ENCODE results near the gene LRCH1. TPM values are rescaled to one million over a fixed set of nuclear protein-coding genes. Genes with fewer than 3 reads are reported as not detected.

LRCH1 gene
- total RNA-seq, 1 experiment from 2014 or later, result 11.7 TPM

GRCh38 chr13:46687810-46688209 is 134.8 kb downstream of the LRCH1 start:
- Mint-ChIP-seq H3K9me3 (ENCODE audit: low read depth, unreplicated experiment) (no peaks in the 10 kb centered on the region), H3K27me3 (ENCODE audit: unreplicated experiment) (no peaks in the 10 kb centered on the region), H3K27ac (ENCODE audit: unreplicated experiment) (no peak overlapping the region), H3K4me3 (ENCODE audit: low read depth, unreplicated experiment) (no peak overlapping the region), H3K36me3 (ENCODE audit: insufficient read depth, unreplicated experiment) (peaks cover 8% of the 10 kb centered on the region), H3K4me1 (ENCODE audit: low read depth, unreplicated experiment) (peaks cover 31% of the 10 kb centered on the region)
- no peak for TF ChIP-seq CTCF (IDR thresholded peaks at IDR 0.05; ENCODE audit: unreplicated experiment)
- DNase-seq, result peak; percentile 35
- BruUV-seq (replicated peaks), result no TSS peak
- intact Hi-C loops (cut with micrococcal nuclease; ENCODE audit: unreplicated experiment), result no loop called here
- CTCF ChIA-PET, result no interaction called here

- no peak overlapping the region for H3K27ac Mint-ChIP-seq (ENCODE audit: unreplicated experiment)
- intact Hi-C loops (cut with micrococcal nuclease; ENCODE audit: unreplicated experiment), result no loop called here
- no peaks in the 10 kb centered on the region for H3K9me3 Mint-ChIP-seq (ENCODE audit: low read depth, unreplicated experiment)
- no peak overlapping the region for H3K4me3 Mint-ChIP-seq (ENCODE audit: low read depth, unreplicated experiment)
- no peak for TF ChIP-seq CTCF (IDR thresholded peaks at IDR 0.05; ENCODE audit: unreplicated experiment)
- H3K27me3 Mint-ChIP-seq (ENCODE audit: unreplicated experiment), result no peaks in the 10 kb centered on the region
- peaks cover 31% of the 10 kb centered on the region for H3K4me1 Mint-ChIP-seq (ENCODE audit: low read depth, unreplicated experiment)
- H3K36me3 Mint-ChIP-seq (ENCODE audit: insufficient read depth, unreplicated experiment), result peaks cover 8% of the 10 kb centered on the region
- no peak for DNase-seq
- BruUV-seq (replicated peaks), result no TSS peak
- CTCF ChIA-PET, result interaction anchor here (0.7 kb wide), 1 partner anchor 135 kb away, joined by 3 read pairs; the partner anchor contains the start of gene LRCH1
These were observed 135.3 kb downstream of the LRCH1 start for GRCh38 chr13:46688306-46688705.

- no peaks in the 10 kb centered on the region for H3K9me3 Mint-ChIP-seq (ENCODE audit: low read depth, unreplicated experiment)
- no peaks in the 10 kb centered on the region for H3K4me1 Mint-ChIP-seq (ENCODE audit: low read depth, unreplicated experiment)
- intact Hi-C loops (cut with micrococcal nuclease; ENCODE audit: unreplicated experiment), result no loop called here
- no TSS peak for BruUV-seq (replicated peaks)
- H3K4me3 Mint-ChIP-seq (ENCODE audit: low read depth, unreplicated experiment), result no peak overlapping the region
- H3K36me3 Mint-ChIP-seq (ENCODE audit: insufficient read depth, unreplicated experiment), result no peaks in the 10 kb centered on the region
- no peaks in the 10 kb centered on the region for H3K27me3 Mint-ChIP-seq (ENCODE audit: unreplicated experiment)
- CTCF ChIA-PET, result no interaction called here
- H3K27ac Mint-ChIP-seq (ENCODE audit: unreplicated experiment), result no peak overlapping the region
- no peak for TF ChIP-seq CTCF (IDR thresholded peaks at IDR 0.05; ENCODE audit: unreplicated experiment)
- no peak for DNase-seq
These were observed 145.0 kb downstream of the LRCH1 start for GRCh38 chr13:46698014-46698413.

GRCh38 chr13:46698910-46699460 is 146.0 kb downstream of the LRCH1 start:
- Mint-ChIP-seq H3K36me3 (ENCODE audit: insufficient read depth, unreplicated experiment) (no peaks in the 10 kb centered on the region), H3K27me3 (ENCODE audit: unreplicated experiment) (no peaks in the 10 kb centered on the region), H3K4me3 (ENCODE audit: low read depth, unreplicated experiment) (no peak overlapping the region), H3K9me3 (ENCODE audit: low read depth, unreplicated experiment) (no peaks in the 10 kb centered on the region), H3K27ac (ENCODE audit: unreplicated experiment) (no peak overlapping the region), H3K4me1 (ENCODE audit: low read depth, unreplicated experiment) (no peaks in the 10 kb centered on the region)
- intact Hi-C loops (cut with micrococcal nuclease; ENCODE audit: unreplicated experiment), result no loop called here
- BruUV-seq (replicated peaks), result no TSS peak
- no peak for TF ChIP-seq CTCF (IDR thresholded peaks at IDR 0.05; ENCODE audit: unreplicated experiment)
- DNase-seq, result no peak
- CTCF ChIA-PET, result no interaction called here
